GM18499 (cell line): ENCODE data around the gene TRAP1.
"Not testable (repeated sequence)": the region's sequence is repeated elsewhere in the genome, so short reads cannot be mapped to it uniquely, and the experiment has no call there.

Experiments used
- ATAC-seq: cut with Tn5 transposase; IDR thresholded peaks from one replicate; pipeline ENCODE4 v1.9.1; 2021; ENCODE audit warnings: moderate number of reproducible peaks; ENCODE audit not compliant: insufficient read depth, unreplicated experiment

Gene TRAP1

GRCh38 chr16:3675601-3676130 is 41.7 kb downstream of the TRAP1 start:
- no peak for ATAC-seq

- ATAC-seq, result no peak
Observed at GRCh38 chr16:3674513-3675295, 42.6 kb downstream of the TRAP1 start.

GRCh38 chr16:3673676-3674377 is 43.5 kb downstream of the TRAP1 start:
- ATAC-seq, result no peak

GRCh38 chr16:3673201-3673600 is 44.1 kb downstream of the TRAP1 start:
- ATAC-seq, result no peak

- no peak for ATAC-seq
Observed at GRCh38 chr16:3672571-3673041, 44.7 kb downstream of the TRAP1 start.

- ATAC-seq, result no peak
Observed at GRCh38 chr16:3671424-3671823, 45.9 kb downstream of the TRAP1 start.

- ATAC-seq, result no peak
Observed at GRCh38 chr16:3670711-3671110, 46.6 kb downstream of the TRAP1 start.

GRCh38 chr16:3669082-3669481 is 48.2 kb downstream of the TRAP1 start:
- ATAC-seq, result no peak

GRCh38 chr16:3668626-3669025 is 48.7 kb downstream of the TRAP1 start:
- no peak for ATAC-seq

GRCh38 chr16:3665508-3665907 is 51.8 kb downstream of the TRAP1 start:
- no peak for ATAC-seq

- ATAC-seq, result no peak
Observed at GRCh38 chr16:3664187-3664896, 53.0 kb downstream of the TRAP1 start.

- ATAC-seq, result no peak
Observed at GRCh38 chr16:3662601-3663000, 54.7 kb downstream of the TRAP1 start.

GRCh38 chr16:3661922-3662321 is 55.4 kb downstream of the TRAP1 start:
- no peak for ATAC-seq

- no peak for ATAC-seq
Observed at GRCh38 chr16:3661311-3661710, 56.0 kb downstream of the TRAP1 start.

GRCh38 chr16:3659251-3659650 is 58.1 kb downstream of the TRAP1 start:
- no peak for ATAC-seq

GRCh38 chr16:3656491-3657468 is 60.5 kb downstream of the TRAP1 start:
- no peak for ATAC-seq

- not testable (repeated sequence) for ATAC-seq
Observed at GRCh38 chr16:3656160-3656490, 61.2 kb downstream of the TRAP1 start.

- no peak for ATAC-seq
Observed at GRCh38 chr16:3655396-3656159, 61.7 kb downstream of the TRAP1 start.

GRCh38 chr16:3655030-3655395 is 62.3 kb downstream of the TRAP1 start:
- no peak for ATAC-seq
